HepG2 (cell line): Measurements from ENCODE around the gene ATPAF2.

Experiments
- CHD2 ChIP-seq: IDR thresholded peaks from 2 replicates; pipeline ENCODE4 v1.6.1; 2011; ENCODE audit warnings: low read depth, low read length, improper control_type of control experiment
- MYC ChIP-seq: sonication (generic); formaldehyde crosslinking; IDR thresholded peaks from 2 replicates; pipeline ENCODE4 v1.9.0; 2021; ENCODE audit warnings: missing genetic modification reagents, borderline replicate concordance
- POLR2A ChIP-seq, 2 experiments: IDR thresholded peaks; 2 replicates each; pipeline ENCODE4 v1.6.1; 2011; ENCODE audit warnings: low read depth in 2 of 2, low read length in 2 of 2, mild to moderate bottlenecking in 1 of 2, moderate library complexity in 1 of 2; ENCODE audit not compliant: insufficient read depth in 1 of 2
- RAD21 ChIP-seq: fragments of 450-650 bp; formaldehyde crosslinking; IDR thresholded peaks from 2 replicates; pipeline ENCODE4 v1.5.0; 2020; ENCODE audit warnings: mild to moderate bottlenecking
- SIN3A ChIP-seq: IDR thresholded peaks from 2 replicates; pipeline ENCODE4 v1.6.1; 2011; ENCODE audit warnings: low read depth, mild to moderate bottlenecking, control low read depth, low read length, borderline replicate concordance
- ZNF550 ChIP-seq: sonication (generic); formaldehyde crosslinking; IDR thresholded peaks from 2 replicates; pipeline ENCODE4 v1.4.0; 2020; ENCODE audit warnings: mild to moderate bottlenecking, missing genetic modification reagents, borderline replicate concordance
- ZNF607 ChIP-seq: sonication (generic); formaldehyde crosslinking; IDR thresholded peaks from 2 replicates; pipeline ENCODE4 v1.5.1; 2020; ENCODE audit warnings: missing genetic modification reagents, mild to moderate bottlenecking, borderline replicate concordance
- TF ChIP-seq, protein P1 (sequence below): IDR thresholded peaks from 2 replicates; pipeline ENCODE4 v1.6.1; 2018; ENCODE audit warnings: missing genetic modification reagents, mild to moderate bottlenecking, missing compliant biosample characterization
- TF ChIP-seq, protein P2 (sequence below): sonication (generic); formaldehyde crosslinking; IDR thresholded peaks from 2 replicates; pipeline ENCODE4 v1.4.0; 2020; ENCODE audit warnings: missing genetic modification reagents, borderline replicate concordance
- TF ChIP-seq, protein P3 (sequence below): sonication (generic); formaldehyde crosslinking; IDR thresholded peaks from 2 replicates; pipeline ENCODE4 v1.8.1; 2023; ENCODE audit warnings: mild to moderate bottlenecking, missing genetic modification reagents
- TF ChIP-seq, protein P4 (sequence below): sonication (generic); formaldehyde crosslinking; IDR thresholded peaks from 2 replicates; pipeline ENCODE4 v1.8.0; 2022; ENCODE audit warnings: mild to moderate bottlenecking, missing genetic modification reagents, moderate library complexity
- TF ChIP-seq, protein P5 (sequence below): sonication (generic); formaldehyde crosslinking; IDR thresholded peaks from 2 replicates; pipeline ENCODE4 v1.5.0; 2020; ENCODE audit warnings: mild to moderate bottlenecking, missing genetic modification reagents, moderate library complexity

DNA sequence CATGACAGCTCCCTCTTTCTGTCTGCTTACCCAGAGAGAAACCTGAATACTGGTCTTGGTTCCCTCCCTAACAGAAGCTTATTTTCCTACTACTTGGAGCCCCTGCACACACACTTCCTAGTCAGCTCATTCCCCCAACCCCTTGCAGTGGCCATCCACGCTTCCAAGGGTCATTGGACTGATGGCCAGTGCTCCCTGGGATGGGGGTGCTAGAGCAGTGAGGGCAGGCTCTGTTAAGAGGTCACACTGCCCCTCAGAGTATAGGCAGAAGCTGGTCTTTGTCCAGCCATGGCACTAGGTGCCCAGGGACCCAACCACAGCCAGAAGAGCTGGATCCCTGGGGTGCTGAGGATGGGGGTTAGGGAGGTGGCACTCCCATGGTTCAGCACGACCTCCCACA lies 53.8 kb downstream of the ATPAF2 start:
- TF ChIP-seq, protein P1, sequence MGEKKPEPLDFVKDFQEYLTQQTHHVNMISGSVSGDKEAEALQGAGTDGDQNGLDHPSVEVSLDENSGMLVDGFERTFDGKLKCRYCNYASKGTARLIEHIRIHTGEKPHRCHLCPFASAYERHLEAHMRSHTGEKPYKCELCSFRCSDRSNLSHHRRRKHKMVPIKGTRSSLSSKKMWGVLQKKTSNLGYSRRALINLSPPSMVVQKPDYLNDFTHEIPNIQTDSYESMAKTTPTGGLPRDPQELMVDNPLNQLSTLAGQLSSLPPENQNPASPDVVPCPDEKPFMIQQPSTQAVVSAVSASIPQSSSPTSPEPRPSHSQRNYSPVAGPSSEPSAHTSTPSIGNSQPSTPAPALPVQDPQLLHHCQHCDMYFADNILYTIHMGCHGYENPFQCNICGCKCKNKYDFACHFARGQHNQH (CRISPR knock-in tag): no peak
- no peak for TF ChIP-seq RAD21 (CRISPR knock-in tag)
- TF ChIP-seq, protein P2, sequence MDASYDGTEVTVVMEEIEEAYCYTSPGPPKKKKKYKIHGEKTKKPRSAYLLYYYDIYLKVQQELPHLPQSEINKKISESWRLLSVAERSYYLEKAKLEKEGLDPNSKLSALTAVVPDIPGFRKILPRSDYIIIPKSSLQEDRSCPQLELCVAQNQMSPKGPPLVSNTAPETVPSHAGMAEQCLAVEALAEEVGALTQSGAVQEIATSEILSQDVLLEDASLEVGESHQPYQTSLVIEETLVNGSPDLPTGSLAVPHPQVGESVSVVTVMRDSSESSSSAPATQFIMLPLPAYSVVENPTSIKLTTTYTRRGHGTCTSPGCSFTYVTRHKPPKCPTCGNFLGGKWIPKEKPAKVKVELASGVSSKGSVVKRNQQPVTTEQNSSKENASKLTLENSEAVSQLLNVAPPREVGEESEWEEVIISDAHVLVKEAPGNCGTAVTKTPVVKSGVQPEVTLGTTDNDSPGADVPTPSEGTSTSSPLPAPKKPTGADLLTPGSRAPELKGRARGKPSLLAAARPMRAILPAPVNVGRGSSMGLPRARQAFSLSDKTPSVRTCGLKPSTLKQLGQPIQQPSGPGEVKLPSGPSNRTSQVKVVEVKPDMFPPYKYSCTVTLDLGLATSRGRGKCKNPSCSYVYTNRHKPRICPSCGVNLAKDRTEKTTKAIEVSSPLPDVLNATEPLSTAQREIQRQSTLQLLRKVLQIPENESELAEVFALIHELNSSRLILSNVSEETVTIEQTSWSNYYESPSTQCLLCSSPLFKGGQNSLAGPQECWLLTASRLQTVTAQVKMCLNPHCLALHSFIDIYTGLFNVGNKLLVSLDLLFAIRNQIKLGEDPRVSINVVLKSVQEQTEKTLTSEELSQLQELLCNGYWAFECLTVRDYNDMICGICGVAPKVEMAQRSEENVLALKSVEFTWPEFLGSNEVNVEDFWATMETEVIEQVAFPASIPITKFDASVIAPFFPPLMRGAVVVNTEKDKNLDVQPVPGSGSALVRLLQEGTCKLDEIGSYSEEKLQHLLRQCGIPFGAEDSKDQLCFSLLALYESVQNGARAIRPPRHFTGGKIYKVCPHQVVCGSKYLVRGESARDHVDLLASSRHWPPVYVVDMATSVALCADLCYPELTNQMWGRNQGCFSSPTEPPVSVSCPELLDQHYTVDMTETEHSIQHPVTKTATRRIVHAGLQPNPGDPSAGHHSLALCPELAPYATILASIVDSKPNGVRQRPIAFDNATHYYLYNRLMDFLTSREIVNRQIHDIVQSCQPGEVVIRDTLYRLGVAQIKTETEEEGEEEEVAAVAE: no peak
- no peak for TF ChIP-seq ZNF550 (CRISPR knock-in tag)
- no peak for TF ChIP-seq CHD2
- TF ChIP-seq, protein P3, sequence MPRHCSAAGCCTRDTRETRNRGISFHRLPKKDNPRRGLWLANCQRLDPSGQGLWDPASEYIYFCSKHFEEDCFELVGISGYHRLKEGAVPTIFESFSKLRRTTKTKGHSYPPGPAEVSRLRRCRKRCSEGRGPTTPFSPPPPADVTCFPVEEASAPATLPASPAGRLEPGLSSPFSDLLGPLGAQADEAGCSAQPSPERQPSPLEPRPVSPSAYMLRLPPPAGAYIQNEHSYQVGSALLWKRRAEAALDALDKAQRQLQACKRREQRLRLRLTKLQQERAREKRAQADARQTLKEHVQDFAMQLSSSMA: no peak
- TF ChIP-seq, protein P4, sequence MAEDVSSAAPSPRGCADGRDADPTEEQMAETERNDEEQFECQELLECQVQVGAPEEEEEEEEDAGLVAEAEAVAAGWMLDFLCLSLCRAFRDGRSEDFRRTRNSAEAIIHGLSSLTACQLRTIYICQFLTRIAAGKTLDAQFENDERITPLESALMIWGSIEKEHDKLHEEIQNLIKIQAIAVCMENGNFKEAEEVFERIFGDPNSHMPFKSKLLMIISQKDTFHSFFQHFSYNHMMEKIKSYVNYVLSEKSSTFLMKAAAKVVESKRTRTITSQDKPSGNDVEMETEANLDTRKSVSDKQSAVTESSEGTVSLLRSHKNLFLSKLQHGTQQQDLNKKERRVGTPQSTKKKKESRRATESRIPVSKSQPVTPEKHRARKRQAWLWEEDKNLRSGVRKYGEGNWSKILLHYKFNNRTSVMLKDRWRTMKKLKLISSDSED (CRISPR knock-in tag): no peak
- TF ChIP-seq, protein P5, sequence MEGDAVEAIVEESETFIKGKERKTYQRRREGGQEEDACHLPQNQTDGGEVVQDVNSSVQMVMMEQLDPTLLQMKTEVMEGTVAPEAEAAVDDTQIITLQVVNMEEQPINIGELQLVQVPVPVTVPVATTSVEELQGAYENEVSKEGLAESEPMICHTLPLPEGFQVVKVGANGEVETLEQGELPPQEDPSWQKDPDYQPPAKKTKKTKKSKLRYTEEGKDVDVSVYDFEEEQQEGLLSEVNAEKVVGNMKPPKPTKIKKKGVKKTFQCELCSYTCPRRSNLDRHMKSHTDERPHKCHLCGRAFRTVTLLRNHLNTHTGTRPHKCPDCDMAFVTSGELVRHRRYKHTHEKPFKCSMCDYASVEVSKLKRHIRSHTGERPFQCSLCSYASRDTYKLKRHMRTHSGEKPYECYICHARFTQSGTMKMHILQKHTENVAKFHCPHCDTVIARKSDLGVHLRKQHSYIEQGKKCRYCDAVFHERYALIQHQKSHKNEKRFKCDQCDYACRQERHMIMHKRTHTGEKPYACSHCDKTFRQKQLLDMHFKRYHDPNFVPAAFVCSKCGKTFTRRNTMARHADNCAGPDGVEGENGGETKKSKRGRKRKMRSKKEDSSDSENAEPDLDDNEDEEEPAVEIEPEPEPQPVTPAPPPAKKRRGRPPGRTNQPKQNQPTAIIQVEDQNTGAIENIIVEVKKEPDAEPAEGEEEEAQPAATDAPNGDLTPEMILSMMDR (CRISPR knock-in tag): no peak
- no peak for TF ChIP-seq SIN3A
- TF ChIP-seq ZNF607: no peak
- TF ChIP-seq MYC (CRISPR knock-in tag): no peak
- no peak for TF ChIP-seq POLR2A (IDR thresholded peaks at IDR 0.05; ENCODE audit: insufficient read depth in 1 of 2, low read depth in 2 of 2, low read length in 2 of 2)
